Activated naive CD4-positive, alpha-beta T cell treated with anti-CD3 and anti-CD28 coated beads, Interleukin-2, amount 50 U/mL, for 24 hours (primary cell): ENCODE measurements around the gene OLFM1.

Experiments used
- H3K27ac Mint-ChIP-seq: one replicate; pipeline ENCODE4 v1.8.0; 2021; ENCODE audit warnings: mild to moderate bottlenecking, mixed read lengths
- H3K27me3 Mint-ChIP-seq: one replicate; pipeline ENCODE4 v1.8.0; 2021; ENCODE audit warnings: mixed read lengths
- H3K36me3 Mint-ChIP-seq: one replicate; pipeline ENCODE4 v1.8.0; 2021; ENCODE audit warnings: mixed read lengths
- H3K4me1 Mint-ChIP-seq: one replicate; pipeline ENCODE4 v1.8.0; 2021; ENCODE audit warnings: mixed read lengths
- H3K4me3 Mint-ChIP-seq: one replicate; pipeline ENCODE4 v1.8.0; 2021; ENCODE audit warnings: mild to moderate bottlenecking, mixed read lengths
- H3K9me3 Mint-ChIP-seq: one replicate; pipeline ENCODE4 v1.8.0; 2021; ENCODE audit warnings: mixed read lengths

OLFM1 gene

DNA sequence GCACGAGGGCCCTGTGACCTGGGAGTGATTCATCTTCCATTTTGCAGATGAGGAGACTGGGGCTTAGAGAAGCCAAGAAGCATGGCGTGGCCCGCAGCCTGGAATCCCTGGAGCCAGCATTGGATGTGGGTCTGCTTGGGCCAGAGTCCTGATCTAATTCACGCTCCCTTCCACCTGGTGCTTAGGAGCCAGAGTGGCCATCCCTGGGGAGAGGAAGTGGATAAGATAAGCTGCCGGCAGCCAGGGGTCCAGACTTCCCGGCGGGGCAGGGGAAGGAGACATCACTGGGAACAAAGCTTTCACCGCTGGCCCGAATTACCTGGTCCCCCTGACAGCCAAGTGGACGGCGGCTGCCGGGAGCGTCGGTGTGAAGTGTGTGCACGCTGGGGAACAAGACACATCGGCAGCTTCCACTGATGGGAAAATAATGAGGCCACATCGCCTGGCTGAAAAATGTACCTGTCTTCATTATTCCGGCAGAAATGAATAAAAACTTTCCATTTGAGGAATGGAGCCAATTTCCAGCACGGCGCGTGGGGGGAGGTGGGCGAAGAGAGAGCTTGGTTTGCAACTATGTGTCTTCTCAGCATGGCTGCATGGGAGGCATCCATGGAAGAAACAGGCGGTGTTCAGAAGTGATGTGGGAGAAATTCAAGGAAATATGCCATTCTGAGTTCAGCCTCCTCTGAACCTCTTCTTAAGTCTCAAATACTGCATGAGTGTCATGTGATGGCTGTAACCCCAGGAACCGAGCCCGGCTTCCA, 78.5 kb downstream of the OLFM1 start:
- Mint-ChIP-seq H3K9me3 (no peaks in the 10 kb centered on the region), H3K36me3 (no peaks in the 10 kb centered on the region), H3K27me3 (no peaks in the 10 kb centered on the region), H3K27ac (no peak overlapping the region), H3K4me3 (no peak overlapping the region), H3K4me1 (no peaks in the 10 kb centered on the region)

DNA sequence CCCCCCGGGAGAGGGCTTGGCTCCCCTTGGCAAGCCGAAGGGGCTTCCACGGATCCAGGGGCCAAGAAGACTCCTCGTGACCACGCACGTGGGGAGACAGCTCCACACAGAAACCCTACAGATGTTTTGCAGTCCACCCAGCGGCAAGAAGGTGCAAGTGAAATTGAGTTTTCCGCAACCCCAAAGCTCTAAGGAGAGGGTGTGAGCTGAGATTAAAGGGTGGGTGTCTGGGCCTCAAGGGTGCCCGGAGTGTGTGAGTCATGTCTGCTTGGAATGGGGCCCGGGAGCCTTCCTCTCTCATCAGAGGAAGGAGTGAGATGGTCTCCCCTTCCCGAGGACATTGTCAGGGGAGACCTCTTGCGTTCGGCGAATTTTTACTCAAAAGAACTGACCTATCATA, 79.1 kb downstream of the OLFM1 start:
- H3K27me3 Mint-ChIP-seq, result no peaks in the 10 kb centered on the region
- no peaks in the 10 kb centered on the region for H3K4me1 Mint-ChIP-seq
- H3K4me3 Mint-ChIP-seq, result no peak overlapping the region
- no peak overlapping the region for H3K27ac Mint-ChIP-seq
- no peaks in the 10 kb centered on the region for H3K36me3 Mint-ChIP-seq
- H3K9me3 Mint-ChIP-seq, result no peaks in the 10 kb centered on the region

DNA sequence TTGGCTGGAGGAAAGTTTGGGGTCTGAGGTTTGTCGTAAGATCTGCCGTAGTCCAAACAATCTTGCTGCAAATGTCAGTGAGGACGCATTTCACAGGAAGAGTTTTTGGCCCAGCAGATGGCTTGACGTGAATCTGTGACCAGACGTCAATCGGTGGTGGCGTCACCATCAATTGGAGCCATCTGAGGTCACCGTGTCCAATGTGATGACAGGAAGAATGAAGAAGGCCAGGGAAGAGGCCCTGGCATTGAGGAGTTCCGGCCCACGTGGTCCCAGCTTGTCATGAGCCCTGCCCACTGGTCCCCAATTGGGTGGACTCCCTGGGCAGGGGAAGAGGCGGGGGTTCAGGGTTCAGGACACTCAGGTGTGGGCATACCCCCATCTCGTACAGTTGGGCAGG, 79.9 kb downstream of the OLFM1 start:
- Mint-ChIP-seq H3K27me3 (no peaks in the 10 kb centered on the region), H3K4me3 (no peak overlapping the region), H3K4me1 (no peaks in the 10 kb centered on the region), H3K9me3 (no peaks in the 10 kb centered on the region), H3K36me3 (no peaks in the 10 kb centered on the region), H3K27ac (no peak overlapping the region)

DNA sequence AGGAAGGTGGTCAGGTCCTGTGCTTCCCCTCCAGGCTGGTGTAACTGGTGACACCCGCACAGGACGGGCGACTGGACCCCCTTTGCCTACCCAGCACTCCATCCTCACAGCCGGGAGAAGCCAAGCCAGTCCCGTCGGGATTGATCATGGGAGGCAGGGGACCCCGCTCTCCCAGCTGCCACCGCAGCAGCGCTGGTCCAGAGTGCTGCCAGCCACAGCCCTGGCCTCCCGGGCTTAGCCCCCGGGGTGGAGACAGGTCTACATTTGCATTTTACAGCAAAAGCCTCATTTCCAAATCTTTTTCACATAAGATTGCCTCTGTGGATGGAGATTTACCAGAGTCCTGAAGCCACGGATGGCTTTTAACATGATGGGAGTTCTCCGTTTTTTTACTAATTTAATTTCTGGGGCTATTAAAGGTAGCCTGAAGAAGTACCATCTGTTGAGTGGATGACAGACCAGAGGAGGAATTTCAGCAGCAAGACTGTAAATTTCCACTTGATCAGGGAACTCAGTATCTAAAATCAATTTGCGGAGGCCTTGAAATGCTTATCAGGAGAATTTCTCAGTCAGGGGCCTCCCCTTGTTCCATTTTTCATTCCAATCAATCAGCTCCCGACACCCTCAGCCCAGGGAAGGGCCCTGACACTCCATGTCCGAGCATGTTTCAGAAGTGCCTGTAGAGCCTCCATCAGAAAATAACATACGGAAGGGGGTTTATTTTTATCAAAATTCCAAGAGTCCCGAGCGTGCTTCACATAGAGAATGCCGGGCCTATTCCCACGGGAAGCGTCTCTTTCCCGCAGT, 80.6 kb downstream of the OLFM1 start:
- Mint-ChIP-seq H3K4me3 (no peak overlapping the region), H3K27me3 (no peaks in the 10 kb centered on the region), H3K27ac (no peak overlapping the region), H3K4me1 (no peaks in the 10 kb centered on the region), H3K9me3 (no peaks in the 10 kb centered on the region), H3K36me3 (no peaks in the 10 kb centered on the region)

DNA sequence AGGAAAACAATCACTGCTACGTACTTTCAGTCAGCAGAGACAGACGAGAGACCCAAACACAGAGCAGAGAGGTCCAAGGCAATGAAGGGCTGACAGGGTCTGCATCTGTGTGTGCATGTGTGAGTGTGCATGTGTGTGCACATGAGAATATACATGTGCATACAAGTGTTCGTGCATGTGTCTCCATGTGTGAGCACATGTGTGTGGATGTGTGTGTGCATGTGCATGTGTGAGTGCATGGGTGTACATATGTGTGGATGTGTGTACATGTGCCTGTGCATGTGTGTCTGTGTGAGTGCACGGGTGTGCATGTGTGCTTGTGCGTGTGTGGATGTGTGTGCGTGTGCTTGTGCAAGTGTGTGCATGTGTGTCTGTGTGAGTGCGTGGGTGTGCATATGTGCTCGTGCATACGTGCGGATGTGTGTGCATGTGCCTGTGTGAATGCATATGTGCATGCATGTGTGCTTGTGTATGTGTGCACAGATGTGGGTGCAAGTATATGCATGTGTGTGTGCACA, 82.3 kb downstream of the OLFM1 start:
- H3K27me3 Mint-ChIP-seq, result no peaks in the 10 kb centered on the region
- no peak overlapping the region for H3K27ac Mint-ChIP-seq
- no peaks in the 10 kb centered on the region for H3K4me1 Mint-ChIP-seq
- no peaks in the 10 kb centered on the region for H3K9me3 Mint-ChIP-seq
- no peaks in the 10 kb centered on the region for H3K36me3 Mint-ChIP-seq
- H3K4me3 Mint-ChIP-seq, result no peak overlapping the region

DNA sequence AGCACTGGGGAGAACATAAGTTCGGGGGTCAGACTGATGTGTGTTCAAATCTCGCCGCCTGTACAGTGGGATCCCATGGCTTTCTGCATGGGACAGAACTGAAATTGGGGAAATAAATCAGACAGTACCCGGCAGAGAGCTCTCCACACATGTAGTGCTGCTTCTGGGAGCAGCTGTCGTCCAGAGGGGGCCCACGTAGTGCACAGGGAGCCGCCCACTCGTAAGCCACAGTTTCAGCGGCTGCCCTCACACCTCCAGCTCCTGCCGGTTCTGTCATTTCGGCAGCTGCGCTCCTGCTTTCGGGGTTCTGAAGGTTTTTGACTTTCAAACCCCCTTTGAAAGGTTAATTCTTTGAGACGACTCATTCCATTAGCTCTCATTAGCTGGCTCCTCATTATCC, 83.1 kb downstream of the OLFM1 start:
- Mint-ChIP-seq H3K9me3 (no peaks in the 10 kb centered on the region), H3K27ac (no peak overlapping the region), H3K27me3 (no peaks in the 10 kb centered on the region), H3K4me1 (no peaks in the 10 kb centered on the region), H3K4me3 (no peak overlapping the region), H3K36me3 (no peaks in the 10 kb centered on the region)
